Cortex of kidney (tissue), 1 donor: Measurements from ENCODE around the gene COG7.
"Not testable (repeated sequence)": the region's sequence is repeated elsewhere in the genome, so short reads cannot be mapped to it uniquely, and the experiment has no call there.

ENCODE experiments used
- DNase-seq: peaks from one replicate; lab custom pipeline; 2025; lab: John Stamatoyannopoulos, UW

The COG7 gene

DNA sequence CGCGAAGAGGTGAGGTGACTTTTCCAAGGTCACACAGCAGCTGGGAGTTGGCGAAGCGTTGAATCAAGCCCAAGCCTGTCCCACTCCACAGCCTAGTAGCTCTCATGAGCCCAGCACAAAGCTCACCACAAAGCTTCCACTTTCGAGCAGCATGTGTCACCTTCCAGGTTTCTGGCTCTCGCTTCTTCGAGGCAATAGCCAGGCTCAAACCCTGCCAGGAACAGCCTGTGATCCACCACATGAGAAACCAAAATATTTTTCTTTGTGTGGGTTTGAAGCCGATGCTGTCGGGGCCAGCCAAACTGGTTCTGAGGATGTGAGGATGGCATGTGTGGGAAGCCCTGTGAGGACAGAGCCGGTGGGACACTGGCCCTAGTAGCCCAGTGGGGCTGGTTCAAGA, 68.1 kb downstream of the COG7 start:
- DNase-seq, result no peak

DNA sequence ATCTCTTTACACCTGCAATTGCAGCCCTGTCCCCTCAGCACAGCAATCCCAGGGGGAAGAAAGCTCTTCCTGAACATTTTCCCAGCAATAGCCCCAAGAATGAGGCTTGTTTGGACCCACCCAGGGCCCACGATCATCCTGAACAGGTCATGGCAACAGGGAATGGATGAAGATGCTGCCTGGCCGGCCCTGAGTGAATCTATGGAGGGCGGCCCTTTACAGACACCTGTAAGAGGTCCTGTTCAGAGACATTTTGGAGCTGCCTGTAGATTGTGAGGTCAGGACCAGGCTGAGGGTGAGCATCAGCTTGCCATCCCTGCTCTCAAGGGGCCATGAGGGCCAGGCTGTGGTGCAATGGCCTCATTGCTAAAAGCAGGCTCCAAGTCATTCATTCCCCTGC, 69.1 kb downstream of the COG7 start:
- no peak for DNase-seq

DNA sequence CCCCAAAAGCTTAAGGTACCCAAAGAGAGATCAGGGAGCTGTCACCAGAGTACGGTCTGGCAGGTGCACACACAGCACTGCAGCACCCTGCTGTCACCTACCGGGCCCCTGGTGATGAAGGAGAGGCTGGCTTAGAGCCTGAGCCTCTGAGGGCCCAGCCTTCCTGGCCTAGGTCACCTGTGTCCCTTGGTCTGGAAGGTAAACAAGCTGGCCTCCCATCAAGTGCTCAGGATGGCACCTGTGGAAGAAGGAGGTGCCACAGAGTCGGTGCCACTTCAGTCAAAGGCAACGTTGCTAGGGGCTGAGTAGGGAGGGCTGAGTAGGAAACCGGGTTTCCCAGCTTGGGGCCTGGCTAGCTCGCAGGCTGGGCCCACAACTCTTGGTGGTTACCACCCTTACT, 70.7 kb downstream of the COG7 start:
- no peak for DNase-seq

DNA sequence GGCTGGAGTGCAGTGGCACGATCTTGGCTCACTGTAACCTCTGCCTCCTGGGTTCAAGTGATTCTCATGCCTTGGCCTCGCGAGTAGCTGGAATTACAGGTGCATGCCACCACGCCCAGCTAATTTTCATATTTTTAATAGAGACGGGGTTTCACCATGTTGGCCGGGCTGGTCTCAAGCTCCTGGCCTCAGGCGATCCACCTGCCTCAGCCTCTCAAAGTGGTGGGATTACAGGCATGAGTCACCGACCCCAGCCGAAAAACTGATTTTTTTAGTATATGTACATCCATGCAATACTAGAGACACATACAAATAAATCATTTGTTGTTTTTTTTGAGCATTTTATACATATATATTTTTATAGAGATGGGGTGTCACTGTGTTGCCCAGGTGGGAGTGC, 71.3 kb downstream of the COG7 start:
- DNase-seq, result not testable (repeated sequence)

DNA sequence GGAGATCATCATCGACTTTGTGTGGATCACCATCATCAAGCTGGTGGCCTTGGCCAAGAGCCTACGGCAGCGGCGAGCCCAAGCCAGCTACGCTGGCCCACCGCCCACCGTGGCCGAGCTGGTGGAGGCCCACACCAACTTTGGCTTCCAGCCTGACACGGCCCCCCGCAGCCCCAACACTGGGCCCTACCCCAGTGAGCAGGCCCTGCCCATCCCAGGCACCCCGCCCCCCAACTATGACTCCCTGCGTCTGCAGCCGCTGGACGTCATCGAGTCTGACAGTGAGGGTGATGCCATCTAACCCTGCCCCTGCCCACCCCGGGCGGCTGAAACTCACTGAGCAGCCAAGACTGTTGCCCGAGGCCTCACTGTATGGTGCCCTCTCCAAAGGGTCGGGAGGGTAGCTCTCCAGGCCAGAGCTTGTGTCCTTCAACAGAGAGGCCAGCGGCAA, 72.5 kb downstream of the COG7 start:
- no peak for DNase-seq

DNA sequence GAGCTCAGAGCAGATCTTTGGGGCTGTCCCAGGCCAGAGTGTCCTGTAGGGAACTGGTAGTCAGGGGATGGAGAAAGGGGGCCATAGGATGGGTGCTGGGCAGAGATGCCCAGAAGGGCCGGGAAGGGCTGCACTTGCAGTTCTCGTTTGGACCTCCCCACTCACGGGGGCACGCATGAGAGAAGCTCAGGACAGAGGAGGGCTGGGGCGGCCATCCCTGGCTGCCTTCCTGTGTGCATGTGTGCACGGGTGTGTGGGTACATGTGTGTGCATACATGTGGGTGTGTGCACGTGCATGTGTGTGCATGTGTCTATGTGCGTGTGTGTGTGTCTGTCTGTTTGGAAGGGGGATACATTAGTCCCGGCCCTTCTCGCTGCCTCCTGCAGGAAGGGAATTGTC, 73.3 kb downstream of the COG7 start:
- no peak for DNase-seq

DNA sequence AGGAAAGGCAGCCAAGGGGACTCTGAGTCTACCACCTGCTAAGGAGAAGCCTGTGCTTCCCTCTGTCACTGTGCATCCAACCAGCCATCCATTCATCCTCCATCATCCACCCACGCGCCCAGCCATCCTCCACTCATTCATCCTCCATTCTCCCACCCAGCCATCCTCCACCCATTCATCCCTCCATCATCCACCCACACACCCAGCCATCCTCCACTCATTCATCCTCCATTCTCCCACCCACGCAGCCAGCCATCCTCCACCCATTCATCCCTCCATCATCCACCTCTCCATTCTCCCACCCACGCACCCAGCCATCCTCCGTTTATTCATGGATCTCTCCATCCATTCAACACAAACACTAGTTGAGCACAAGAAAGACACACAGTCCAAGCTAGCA, 74.1 kb downstream of the COG7 start:
- no peak for DNase-seq

DNA sequence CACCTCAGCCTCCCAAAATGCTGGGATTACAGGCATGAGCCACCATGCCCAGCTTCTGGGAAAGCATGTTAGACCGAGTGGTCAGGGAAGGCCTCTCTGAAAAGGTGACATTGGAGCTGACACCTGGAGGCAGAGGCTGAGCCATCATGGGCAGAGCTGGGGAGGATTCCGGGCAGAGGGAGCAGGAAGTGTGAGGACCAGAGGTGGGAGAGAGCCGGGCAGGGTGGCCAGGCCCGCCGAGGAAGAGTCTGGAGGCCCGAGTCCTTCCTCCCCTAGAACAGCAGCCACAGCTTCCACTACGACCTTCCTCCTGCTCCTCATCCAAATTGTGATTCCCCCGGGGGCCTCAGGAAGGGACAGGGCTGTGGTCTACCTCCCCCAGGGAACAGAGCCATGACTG, 74.7 kb downstream of the COG7 start:
- no peak for DNase-seq

DNA sequence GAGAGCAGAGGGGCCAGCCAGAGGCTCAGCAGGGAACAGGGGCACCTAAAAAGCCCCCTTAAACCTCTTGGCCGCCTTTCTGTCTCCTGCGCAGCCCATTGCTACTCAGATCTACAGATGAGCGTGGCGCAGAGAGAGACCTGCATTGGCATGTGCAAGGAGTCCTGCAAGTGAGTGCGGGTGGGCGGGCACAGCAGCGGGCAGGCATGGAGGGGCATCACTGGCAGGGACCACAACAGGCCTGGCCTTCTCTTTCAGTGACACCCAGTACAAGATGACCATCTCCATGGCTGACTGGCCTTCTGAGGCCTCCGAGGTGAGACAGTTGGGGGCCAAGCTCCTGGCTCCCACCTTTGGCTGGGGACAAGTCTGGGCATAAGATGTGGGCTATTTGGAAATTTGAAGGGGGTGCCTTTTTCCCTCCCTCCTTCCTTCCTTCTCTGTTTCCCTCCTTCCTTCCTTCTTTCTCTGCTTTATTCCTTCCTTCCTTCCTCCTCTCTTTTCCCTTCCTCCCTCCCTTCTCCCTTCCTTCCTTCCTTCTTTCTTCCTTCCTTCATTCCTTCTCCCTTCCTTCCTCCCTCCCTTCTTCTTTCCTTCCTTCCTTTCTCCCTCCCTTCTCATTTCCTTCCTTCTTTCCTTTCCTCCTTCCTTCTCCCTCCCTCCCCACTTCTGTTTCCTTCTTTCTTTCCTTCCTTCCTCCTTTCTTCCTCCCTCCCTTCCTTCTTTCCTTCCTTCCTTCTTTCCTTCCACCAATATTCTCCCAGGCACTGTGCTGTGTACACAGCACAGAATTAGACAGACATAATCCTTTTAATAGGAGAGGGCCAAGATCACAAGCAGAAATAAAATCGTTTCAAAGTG, 75.7 kb downstream of the COG7 start:
- no peak for DNase-seq

DNA sequence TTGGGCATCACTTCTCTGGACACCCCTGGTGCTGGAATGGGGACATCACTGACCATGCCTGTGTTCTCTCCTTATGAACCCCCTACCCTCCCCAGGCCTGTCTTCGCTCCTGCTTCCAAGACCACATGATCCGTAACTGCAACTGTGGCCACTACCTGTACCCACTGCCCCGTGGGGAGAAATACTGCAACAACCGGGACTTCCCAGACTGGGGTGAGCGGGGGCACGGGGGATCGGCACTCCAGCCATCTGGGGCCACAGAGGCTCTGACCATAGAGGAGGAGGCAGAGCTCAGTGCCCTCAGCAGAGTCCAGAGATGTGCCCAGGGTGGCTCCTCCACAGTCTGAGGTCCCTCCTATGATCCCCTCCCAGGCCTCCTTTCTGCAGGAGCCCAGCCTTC, 77.3 kb downstream of the COG7 start:
- no peak for DNase-seq

DNA sequence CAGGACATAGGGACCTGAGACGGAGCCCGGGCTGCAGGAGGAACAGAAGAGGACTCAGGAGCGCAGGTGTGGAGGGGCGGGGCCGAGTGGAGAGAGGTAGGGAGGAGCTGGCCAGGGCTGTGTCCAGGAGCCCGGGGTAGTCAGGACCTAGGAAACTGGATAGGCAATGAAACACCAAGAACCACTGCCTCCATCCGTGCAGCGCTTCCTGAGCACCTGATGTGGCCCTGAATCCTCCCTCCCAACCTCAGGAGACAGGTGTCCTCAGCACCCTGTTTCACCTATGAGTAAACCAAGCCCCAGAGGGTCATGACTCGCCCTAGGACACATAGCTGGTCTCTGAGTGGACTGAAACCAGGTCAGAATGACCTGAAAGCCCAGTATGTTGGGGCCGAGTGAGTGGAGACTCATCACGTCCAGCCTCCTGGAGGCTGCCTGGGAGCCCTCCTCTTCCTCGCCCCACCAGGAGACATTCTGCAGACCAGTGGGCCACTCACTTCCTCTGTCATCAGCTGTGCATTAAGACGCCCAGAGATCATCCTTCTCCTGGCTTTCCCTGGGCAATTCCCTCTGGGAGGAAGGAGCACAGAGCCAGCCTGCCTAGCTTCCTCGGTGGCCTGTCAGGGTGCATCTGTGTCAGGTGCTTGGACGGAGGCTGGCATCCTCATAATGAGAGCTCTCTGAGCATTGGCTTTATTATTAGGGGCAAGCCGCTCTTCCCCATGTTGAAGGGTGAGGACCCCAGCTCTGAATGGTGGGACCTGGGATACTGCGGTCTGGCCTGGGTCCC, 78.1 kb downstream of the COG7 start:
- no peak for DNase-seq

DNA sequence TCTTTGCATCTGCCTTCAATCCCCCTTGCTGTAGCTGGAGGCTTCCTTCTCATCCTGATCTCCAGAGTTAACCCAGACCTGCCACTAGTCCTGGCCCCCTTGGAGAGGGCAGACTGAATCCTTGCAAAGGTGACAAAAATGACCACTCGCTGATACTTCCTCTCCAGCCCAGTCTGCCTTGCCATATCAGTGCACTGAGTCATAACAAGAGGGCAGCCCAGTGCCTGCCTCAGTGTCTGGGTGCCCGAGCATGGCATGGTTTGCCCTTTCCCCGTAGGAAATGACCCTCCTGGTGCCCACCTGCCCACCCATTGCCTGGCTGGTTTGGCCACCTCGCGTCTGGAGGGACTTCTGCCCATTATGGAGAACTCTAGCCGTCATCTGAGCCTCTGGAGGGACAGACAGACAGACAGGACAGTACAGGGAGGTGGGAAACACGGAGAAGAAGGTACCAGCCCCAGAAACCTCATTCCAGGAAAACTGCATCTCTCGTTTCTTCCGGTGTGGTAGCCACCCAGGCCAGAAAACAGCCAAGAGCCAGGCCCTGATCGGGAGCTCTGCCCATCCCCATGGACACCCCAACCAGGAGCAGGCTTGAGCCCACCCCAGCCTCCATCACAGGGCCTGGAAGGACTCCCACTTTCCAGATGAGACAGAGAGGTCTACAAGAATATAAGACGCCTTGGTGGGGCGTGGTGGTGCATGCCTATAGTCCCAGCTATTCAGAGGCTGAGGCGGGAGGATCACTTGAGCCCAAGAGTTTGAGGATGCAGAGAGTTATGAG, 79.4 kb downstream of the COG7 start:
- no peak for DNase-seq

DNA sequence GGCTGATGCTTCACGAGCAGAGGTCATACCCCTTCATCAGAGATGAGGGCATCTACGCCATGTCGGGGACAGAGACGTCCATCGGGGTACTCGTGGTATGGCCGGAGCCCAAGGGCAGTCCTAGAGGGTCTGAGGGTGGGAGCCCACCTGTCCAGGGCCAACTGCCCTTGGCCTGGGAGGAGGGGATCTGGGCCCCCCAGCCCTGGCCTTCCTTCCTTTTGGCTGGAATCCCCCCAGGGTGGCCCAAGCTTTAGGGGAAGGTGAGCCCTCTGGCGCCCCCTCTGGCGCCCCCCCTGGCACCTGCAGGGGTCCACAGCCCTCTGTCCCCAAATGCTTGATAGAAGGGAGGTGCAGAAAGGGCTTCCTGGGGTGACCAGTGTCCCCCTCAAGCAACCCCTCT, 81.6 kb downstream of the COG7 start:
- no peak for DNase-seq

DNA sequence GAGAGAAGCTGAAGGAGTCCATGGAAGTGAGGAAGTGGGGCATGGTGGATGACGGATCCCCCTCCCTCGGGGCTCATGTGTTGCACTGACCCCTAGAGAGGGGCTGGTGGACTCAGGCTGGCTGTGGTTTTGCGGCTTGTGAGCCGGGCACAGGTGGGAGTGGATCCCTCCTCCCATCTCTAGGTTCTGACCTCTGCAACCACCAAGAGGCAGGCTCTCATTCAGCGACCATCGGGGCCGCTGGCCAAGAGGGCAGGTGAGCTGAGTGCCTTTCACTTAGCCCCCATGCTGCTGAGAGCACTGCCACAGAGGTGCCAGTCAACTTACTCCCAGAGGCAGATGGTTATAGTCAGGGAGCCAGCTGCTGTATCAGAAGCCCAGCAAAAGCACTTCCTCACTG, 83.6 kb downstream of the COG7 start:
- DNase-seq, result no peak

DNA sequence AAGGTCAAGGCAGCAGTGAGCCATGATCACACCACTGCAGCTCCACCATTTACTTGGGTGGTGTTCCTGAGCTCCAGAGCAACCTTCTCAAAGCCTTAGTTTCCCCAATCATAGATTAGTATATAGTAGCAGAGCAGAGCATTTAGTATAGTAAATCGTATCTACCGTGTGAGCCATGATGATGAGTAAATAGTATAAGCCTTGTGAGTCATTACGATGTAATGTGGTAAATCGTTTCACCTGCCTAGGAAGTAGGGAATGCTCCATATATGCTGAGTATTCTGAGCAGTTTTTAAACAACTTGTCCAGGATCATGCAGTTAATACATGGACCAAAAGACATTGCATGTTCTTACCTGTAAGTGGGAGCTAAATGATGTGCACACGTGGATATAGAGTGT, 84.5 kb downstream of the COG7 start:
- no peak for DNase-seq

DNA sequence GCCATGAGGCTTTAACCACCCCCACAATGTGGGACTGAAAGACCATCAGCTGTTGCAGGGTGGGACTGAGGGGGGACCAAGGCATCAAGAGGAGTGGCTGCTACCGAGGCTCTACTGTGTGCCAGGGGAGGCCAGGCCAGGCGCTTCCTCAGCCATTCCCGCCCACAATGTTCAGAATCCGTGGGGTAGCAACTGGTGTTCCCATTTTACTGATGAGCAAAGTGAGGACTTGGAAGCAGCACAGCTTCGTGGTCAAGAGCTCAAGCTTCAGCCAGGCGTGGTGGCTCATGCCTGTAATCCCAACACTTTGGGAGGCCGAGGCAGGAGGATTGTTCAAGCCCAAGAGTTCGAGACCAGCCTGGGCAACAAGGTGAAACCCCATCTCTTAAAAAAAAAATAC, 85.0 kb downstream of the COG7 start:
- DNase-seq, result no peak

DNA sequence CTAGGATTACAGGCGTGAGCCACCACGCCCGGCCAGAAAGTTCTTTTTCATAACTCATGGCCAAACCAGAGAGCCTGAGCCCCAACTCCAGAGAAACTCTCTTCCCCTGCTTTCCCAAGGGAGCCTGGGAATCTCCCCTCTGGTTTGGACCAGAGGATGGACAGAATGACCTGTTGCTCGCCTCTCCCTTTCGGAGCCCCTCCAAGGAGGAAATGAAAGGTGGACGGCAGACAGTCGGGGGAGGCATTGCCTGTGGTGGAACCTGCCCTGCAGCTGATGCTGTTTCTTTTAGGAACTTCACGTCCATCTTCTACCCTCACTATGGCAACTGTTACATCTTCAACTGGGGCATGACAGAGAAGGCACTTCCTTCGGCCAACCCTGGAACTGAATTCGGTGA, 85.4 kb downstream of the COG7 start:
- no peak for DNase-seq

DNA sequence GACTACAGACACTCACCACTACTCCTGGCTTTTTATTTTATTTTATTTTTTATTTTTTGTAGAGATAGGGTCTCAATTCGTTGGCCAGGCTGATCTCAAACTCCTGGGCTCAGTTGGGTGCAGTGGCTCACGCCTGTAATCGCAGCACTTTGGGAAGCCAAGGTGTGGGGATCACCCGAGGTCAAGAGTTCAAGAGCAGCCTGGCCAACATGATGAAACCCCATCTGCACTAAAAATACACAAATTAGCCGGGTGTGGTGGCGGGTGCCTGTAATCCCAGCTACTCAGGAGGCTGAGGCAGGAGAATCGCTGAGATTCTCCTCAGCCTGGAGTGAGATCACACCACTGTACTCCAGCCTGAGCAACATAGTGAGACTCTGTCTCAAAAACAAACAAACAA, 86.6 kb downstream of the COG7 start:
- DNase-seq, result not testable (repeated sequence)

DNA sequence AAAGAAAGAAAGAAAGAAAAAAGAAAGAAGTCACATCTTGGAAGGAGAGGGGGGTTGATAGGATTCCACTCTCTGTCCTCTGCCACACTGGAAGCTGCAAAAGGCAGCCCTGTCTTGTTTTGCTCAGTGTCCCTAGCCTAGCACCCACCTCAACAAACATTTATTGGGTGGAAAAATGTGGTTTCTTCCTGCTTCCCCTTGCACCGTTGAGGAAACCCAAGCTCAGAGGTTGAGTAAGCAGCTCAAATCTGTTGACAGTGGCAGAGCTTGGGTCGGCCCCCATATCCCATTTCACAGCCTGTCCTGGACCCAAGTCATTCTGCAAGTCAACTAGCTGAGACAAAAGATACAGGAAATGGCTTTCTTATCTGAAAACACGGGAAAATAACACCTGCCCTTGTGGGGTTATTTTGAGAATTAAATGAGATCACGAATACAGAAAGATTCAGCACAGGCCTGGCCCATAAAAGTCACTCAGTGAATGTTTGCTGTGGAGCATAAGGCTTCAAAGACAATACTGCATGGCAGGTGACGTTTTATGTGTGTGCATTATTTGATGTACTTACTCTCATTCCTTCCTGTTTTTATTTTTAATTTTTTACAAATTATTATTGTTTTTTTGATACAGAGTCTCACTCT, 87.3 kb downstream of the COG7 start:
- no peak for DNase-seq

DNA sequence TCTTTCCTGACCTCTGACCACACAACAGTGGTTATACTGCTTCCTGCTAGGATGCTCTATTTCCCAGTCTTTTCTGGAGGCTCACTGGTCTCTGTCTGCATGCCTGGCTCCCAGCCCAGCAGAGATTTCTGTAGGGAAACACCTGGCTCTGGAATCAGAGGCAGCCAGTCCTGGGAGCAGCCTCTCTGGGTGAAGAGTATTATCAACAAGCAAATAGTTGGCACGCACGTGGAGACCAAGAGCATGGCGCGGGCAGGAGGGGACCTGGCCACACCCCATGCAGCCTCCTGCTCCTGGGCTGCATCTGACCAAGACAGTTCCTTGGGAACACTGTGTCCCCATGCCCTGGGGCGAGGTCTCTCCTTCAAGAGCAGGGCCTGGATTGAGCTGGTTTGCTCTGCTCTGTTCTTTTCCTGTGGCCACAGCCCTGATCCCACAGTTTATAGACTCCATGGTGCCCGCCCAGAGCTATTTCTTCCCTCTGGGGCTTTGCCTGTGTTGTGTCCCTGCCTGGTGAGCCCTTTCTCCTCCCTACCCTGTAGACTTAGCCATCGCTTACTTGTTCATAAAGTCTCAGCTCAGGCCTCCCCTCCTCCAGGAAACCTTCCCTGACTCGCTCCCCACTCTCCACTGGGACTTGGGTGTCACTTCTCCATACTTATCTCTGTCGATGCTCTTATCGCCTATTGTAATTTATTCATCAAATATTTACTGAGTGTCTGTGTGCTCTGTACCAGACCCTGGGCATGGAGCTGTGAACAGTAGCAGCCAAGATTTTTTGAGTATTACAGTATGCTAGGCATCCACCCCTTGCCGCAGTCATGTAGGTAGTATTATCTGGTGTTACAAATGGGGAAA, 90.3 kb downstream of the COG7 start:
- DNase-seq, result no peak

DNA sequence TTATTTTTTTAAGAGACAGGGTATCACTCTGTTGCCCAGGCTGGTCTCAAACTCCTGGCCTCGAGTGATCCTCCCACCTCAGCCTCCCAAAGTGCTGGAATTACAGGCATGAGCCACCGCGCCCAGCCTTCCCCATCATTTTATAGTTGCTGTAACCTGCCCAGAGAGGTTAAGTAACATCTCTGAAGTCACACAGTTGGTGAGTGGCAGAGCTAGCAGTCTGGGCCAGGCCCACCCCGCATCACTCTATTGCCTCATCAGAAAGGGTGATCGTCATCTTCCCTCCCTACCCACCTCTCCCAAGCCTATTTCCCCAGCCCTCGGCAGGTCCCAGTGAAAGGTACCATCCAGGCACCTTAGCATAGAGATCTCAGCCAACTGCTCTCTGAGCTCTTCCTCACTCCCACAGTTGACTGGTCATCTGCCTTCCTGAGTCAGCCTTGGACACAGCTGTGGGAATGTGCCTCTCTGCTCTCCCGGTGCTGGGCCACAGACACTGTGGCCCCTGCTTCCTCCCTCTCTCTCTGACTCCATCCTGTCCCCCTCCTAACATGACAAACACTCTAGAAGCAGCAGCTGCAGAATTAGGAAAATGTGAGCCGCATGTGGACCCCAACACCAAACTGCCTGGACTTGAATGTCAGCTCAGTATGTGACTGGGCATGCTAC, 93.8 kb downstream of the COG7 start:
- no peak for DNase-seq
